ENCODE measurements around the gene NF2. TPM values are rescaled to one million over a fixed set of nuclear protein-coding genes. Genes with fewer than 3 reads are reported as not detected.

NF2 gene
- total RNA-seq, 1 donor from 2014 or later = 48.4 TPM

- H3K27me3 Mint-ChIP-seq (ENCODE audit: low read depth) = no peaks in the 10 kb centered on the region
These were observed 32.4 kb downstream of the NF2 start for GRCh38 chr22:29635734-29636357.

GRCh38 chr22:29636751-29637150, 33.3 kb downstream of the NF2 start:
- H3K4me1 Mint-ChIP-seq = peaks cover 4% of the 10 kb centered on the region
- H3K27ac Mint-ChIP-seq (ENCODE audit: unreplicated experiment) = no peak overlapping the region
- no peaks in the 10 kb centered on the region for H3K9me3 Mint-ChIP-seq
- no peak overlapping the region for H3K4me3 Mint-ChIP-seq
- no peak for DNase-seq (ENCODE audit: low read depth, low spot score)
- TF ChIP-seq CTCF (conservative IDR thresholded peaks at IDR 0.05) = no peak
- H3K36me3 Mint-ChIP-seq (ENCODE audit: low read depth) = no peaks in the 10 kb centered on the region
- H3K27me3 Mint-ChIP-seq (ENCODE audit: low read depth) = no peaks in the 10 kb centered on the region

More at GRCh38 chr22:29635734-29636357, 32.4 kb downstream of the NF2 start:
- H3K36me3 Mint-ChIP-seq (ENCODE audit: low read depth) = no peaks in the 10 kb centered on the region
- peak; percentile 79 for TF ChIP-seq CTCF (conservative IDR thresholded peaks at IDR 0.05)
- H3K4me3 Mint-ChIP-seq = no peak overlapping the region
- H3K4me1 Mint-ChIP-seq = peaks cover 4% of the 10 kb centered on the region
- H3K9me3 Mint-ChIP-seq = no peaks in the 10 kb centered on the region
- H3K27ac Mint-ChIP-seq (ENCODE audit: unreplicated experiment) = no peak overlapping the region
- no peak for DNase-seq (ENCODE audit: low read depth, low spot score)

- Mint-ChIP-seq H3K27ac (ENCODE audit: unreplicated experiment) (no peak overlapping the region), H3K36me3 (ENCODE audit: low read depth) (peaks cover 3% of the 10 kb centered on the region)
These were observed 33.7 kb downstream of the NF2 start for GRCh38 chr22:29637181-29637580.

GRCh38 chr22:29638678-29639077, 35.2 kb downstream of the NF2 start:
- TF ChIP-seq CTCF (conservative IDR thresholded peaks at IDR 0.05) = no peak
- Mint-ChIP-seq H3K4me1 (peaks cover 4% of the 10 kb centered on the region), H3K9me3 (no peaks in the 10 kb centered on the region), H3K27me3 (ENCODE audit: low read depth) (no peaks in the 10 kb centered on the region), H3K4me3 (no peak overlapping the region), H3K27ac (ENCODE audit: unreplicated experiment) (no peak overlapping the region), H3K36me3 (ENCODE audit: low read depth) (peaks cover 14% of the 10 kb centered on the region)
- no peak for DNase-seq (ENCODE audit: low read depth, low spot score)

More at GRCh38 chr22:29637181-29637580, 33.7 kb downstream of the NF2 start:
- H3K4me3 Mint-ChIP-seq = no peak overlapping the region
- peaks cover 4% of the 10 kb centered on the region for H3K4me1 Mint-ChIP-seq
- TF ChIP-seq CTCF (conservative IDR thresholded peaks at IDR 0.05) = no peak
- DNase-seq (ENCODE audit: low read depth, low spot score) = no peak
- no peaks in the 10 kb centered on the region for H3K9me3 Mint-ChIP-seq
- no peaks in the 10 kb centered on the region for H3K27me3 Mint-ChIP-seq (ENCODE audit: low read depth)

GRCh38 chr22:29639096-29639495, 35.7 kb downstream of the NF2 start:
- Mint-ChIP-seq H3K9me3 (no peaks in the 10 kb centered on the region), H3K36me3 (ENCODE audit: low read depth) (peaks cover 14% of the 10 kb centered on the region), H3K27me3 (ENCODE audit: low read depth) (no peaks in the 10 kb centered on the region), H3K27ac (ENCODE audit: unreplicated experiment) (no peak overlapping the region), H3K4me1 (peaks cover 4% of the 10 kb centered on the region), H3K4me3 (no peak overlapping the region)
- no peak for DNase-seq (ENCODE audit: low read depth, low spot score)
- no peak for TF ChIP-seq CTCF (conservative IDR thresholded peaks at IDR 0.05)

Measured in neural crest cell (in vitro differentiated cells).